G401.6 (cell line): ENCODE results near the gene NFIA.

Experiments used
- FAIRE-seq: peaks from 2 replicates; lab custom pipeline; 2012; peaks lifted over from hg19 to GRCh38; lab: Jason Lieb, UNC

Gene NFIA

DNA sequence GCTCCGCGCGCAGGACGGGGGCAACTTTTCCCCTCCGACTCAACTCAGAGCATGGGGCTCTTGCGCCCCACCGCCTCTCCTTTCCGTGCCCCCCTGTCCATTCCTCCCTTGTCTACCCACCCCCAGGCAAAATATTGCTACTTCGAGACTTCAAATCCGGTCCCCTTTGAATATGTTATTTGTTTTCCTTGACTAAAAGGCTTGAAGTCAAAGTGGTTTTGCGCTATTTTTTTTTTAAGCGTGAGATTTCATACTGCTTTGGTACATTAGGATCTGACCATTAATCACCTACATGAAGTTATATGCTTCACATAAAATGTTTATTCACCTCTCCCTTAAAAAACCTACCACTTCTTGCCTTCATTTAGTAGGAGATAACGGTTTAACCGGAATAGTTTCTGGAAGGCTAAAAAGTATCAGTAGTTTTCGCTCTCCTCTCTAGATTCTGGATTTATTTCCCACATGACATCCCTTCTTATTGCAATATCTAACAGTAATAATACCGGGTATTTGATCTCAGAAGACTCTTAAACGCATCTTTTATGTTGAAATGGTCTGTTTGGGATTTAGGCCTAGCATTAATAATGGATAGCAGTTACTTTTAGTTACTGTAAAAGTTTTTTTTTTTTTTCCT lies 1.6 kb downstream of the NFIA start:
- FAIRE-seq: no peak

DNA sequence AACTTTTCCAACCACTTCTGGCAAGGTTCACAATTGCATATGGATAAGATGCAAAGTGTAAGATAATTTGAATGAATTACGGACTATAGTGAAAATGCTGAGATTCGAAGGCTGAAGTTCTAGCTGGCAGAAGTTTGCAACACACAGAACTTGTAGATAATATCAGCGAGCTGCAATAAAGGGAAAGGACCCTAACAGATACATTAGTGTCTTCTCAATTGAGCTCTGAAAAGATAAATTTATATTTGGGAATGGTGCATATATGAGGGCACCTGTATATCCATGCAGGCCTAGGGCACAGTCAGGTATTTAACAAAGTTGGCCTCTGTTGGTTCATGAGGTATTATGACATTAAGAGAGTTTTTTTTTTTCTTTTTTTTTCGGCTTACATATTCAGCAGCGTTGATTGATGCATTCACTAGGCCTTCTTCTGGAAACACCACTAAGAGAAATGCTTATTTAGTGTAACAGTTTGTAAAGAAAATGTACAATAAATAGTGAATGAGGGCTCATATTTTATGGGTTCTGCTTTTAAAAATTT lies 2.2 kb downstream of the NFIA start:
- no peak for FAIRE-seq

DNA sequence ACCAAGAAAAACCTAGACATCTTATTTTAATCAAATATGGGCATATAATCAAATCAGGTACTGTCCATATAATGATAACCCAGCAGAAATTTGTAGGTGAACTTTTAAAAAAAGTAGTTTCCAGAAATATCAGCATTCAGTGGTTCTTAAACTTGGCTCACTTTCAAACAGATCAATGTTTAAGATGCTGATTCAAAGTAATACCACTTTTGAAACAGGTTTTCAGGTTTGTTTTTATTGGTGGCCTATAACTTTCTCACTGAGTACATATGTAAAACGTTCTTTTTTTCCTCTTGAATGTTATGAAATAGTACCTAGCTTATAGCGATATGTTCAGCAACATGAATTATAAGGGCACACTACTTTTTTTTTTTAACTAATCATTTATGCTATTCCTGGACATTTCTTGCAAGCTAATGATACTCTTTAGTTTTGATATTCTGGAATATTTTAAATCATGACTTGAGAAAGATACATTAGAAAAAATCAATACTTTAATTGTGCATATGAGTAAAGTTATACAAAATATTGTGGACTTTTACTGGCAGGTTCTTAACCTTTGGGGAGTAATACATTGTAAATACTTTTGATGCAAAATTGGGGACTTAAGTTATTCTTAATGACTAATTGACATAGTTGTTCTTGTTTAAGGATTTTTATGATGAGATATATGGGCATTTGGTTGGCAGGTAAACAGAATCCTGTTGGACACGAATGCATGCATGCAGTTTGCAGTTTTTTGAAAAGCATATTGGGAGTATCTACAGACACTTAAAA lies 3.0 kb downstream of the NFIA start:
- FAIRE-seq: peak; percentile 56

DNA sequence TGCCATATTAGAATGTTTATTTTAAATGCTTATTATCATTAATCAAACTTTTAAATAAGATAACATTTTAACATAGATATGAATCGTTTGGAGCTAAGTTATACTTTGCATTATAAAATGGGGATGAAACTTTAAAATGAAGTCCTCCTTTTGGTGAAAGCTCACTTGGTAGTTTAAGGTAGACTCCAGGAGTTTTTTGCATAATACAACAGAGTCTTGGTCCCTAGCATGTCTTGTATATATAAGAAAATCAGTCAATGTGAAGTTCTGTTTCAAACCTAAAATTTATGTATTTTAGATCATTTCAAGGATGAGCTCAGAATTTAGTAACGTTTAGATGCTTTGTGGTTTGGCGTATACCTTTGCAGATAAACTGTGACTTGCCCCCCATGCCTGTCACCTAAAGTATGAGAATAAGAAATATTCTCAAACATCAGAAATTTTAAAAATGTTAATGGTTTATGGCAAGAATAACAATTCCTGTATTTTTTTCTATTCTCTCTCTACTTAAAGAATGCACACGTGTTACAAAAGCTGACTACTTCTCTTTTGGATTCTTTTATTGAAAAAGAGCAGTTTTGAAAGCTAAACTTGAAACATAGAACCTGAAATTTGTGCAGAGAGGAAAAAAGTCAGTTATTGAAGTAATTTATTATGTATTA lies 3.8 kb downstream of the NFIA start:
- peak; percentile 25 for FAIRE-seq

DNA sequence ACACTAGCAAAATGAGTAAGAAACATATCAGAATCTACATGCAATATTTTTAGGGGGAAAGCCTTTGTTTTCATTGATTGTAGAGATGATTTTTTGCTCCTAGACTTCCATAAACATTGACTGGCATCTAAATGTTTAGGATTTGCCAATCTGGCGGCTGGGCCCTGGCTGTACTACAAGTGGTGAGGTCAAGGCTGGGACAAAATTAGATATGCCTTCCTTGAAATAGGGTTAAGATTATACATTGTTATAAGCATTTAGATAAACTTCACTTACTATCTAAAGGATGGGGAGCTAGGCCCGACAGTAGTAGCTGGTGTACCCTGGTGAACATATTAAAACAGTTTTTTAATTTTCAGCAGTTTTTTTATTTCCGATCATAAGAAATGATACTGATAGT lies 5.2 kb downstream of the NFIA start:
- FAIRE-seq: no peak

DNA sequence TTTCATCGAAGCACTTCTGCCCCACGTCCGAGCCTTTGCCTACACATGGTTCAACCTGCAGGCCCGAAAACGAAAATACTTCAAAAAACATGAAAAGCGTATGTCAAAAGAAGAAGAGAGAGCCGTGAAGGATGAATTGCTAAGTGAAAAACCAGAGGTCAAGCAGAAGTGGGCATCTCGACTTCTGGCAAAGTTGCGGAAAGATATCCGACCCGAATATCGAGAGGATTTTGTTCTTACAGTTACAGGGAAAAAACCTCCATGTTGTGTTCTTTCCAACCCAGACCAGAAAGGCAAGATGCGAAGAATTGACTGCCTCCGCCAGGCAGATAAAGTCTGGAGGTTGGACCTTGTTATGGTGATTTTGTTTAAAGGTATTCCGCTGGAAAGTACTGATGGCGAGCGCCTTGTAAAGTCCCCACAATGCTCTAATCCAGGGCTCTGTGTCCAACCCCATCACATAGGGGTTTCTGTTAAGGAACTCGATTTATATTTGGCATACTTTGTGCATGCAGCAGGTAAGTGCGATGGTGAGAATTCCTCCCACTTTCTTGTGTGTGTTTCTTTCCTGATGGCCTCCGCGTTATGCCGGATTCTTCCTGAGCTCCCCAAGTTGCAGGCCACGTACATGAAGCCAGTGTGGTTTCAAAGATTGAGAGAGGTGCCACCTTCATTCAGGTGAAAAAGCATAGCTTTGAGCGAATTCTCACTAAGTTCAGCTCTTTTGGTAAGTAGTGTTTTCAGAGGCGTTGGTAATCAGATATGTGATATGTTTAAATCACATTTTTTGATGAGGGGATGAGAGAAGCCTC lies 6.0 kb downstream of the NFIA start:
- no peak for FAIRE-seq

DNA sequence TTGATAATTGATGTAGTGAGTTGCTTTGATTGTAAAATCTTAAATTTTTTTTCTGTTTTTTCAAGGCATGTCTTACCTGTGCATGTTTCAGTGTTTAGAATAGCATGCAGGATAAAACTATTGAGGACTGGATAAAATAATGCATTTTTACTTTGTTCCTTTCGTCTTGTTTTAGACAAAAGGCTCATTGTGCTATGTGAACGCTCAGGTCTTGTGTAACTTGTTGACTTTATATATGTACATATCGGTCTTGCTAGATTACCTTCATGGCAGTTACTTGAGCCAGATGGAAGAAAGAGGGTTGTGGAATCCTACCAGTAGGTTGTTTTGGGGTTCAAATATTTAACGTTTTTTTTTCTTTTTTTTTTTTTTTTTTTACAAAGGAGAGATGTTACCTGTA lies 7.0 kb downstream of the NFIA start:
- peak; percentile 33 for FAIRE-seq

- FAIRE-seq: no peak
Measured at GRCh38 chr1:61089741-61090140, 7.4 kb downstream of the NFIA start.

DNA sequence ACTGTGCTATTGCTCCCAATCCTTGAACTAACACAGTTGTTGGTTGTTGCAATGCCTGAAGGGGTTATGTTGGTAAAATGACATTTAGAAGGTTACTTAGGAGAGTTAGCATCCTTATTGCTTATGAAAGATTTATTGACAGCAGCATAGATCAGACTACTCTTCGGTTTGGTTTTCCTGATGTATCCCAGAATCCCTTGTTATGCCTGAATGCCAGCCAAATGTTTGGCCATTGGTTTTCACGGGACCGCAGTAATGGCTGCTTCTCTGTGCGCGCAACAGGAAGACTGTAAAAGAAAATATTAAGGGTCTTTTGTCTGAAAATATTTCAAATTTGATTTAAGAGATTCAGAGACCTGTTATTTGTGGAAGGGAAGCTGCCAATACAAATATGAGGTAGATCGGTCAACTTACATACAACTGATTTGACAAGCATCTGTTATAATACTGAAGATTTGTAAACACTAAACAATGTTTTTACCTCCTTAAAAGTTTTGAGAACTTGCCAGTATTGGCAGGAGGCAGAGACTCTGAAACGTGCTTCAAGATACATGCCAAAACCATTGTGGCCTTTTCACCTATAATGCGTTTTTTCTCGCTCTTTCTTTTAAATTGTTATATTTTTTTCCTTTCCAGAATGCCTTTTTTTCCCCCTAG lies 8.3 kb downstream of the NFIA start:
- no peak for FAIRE-seq

GRCh38 chr1:61091455-61091854 lies 9.1 kb downstream of the NFIA start:
- no peak for FAIRE-seq

DNA sequence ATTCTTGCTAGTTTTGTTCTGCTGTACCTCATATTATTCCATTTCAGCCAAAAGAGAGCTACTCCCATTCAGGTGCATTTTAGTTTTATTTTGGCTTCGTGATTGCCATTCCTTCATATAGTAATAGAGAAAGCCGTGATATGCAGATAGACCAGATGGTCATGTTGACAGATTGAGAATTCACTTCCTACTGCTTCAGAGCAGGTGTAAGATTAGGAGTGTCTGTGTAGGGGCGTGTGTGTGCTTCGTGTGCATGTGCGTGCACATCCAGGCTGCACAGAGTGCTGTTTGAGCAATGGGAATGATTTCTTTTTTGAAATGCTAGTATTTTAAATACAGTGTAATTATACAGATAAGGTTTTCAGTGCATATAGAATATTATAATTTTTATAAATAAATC lies 10.3 kb downstream of the NFIA start:
- FAIRE-seq: no peak

GRCh38 chr1:61093525-61094137 lies 11.3 kb downstream of the NFIA start:
- FAIRE-seq: no peak

DNA sequence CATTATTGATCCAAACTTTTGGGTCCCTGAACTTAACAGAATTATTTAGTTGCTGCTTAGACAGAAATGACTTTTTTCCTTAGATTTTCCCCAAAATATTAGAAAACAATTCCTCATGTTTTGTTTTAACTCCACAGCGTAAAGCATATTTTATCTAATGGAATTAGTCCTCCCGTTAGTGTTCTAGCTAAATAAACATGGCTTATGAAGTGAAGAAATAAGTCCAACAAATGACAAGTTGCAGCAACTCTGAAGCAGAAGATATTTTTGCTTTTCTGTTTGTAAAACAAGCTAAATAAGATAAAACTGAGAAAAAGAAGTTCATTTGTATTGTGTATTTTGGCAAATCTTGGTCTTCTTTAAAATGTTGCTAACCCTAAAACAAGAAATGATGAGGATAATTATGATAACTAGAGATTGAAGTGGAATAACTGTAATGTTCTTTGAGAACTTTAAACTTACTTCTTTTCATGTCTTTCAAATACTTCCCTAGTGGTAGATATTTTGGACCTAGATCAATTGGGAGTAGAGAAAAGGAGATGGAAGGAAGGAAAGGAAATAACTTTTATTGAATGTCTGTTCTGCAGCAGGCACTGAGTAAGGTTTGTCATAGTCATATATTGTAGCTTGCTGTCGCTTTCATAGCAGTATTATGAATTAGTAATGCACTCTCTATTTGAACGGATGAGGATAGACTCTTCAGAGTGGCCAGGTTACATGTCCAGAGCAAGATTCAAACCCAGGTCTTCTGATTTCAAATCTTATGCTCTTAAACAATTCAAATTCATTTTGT lies 12.5 kb downstream of the NFIA start:
- peak; percentile 73 for FAIRE-seq

GRCh38 chr1:61095470-61095812 lies 13.1 kb downstream of the NFIA start:
- no peak for FAIRE-seq

DNA sequence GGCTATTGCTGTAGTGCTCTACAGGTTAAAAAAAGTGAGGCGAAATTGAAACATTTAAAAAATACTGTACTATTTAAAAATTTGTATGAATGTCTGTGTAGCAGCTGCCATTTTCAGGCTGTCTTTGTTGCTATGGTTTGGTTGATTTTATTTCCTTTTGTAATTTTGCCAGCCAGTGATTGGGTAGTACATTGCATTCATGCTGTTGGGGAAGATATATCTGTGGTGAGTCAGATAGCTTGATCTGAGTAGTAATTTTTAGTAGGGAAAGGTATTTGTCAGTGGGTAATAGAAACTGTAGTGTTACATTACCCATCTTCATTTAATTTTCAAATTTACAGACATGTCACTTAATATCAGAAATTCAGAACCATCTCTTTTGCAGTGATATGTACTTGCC lies 15.0 kb downstream of the NFIA start:
- no peak for FAIRE-seq

DNA sequence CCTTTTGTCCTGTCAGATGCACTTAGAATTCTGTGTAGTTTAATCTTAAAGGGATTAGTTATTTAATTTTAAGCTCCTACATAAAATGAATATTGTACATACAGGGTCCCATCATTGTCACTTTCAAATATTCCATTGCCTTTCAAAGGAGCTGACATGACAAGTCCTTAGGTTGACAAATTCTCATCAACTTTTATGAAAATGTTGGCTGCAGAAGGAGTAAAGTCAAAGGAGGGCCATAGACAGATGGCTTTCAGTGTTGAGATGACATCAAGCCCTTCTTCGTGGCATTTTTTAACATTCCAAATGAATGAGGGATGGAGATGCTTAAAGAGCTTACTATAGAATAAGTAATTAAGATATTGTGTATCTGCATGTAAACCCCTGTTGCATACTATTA lies 15.4 kb downstream of the NFIA start:
- no peak for FAIRE-seq

GRCh38 chr1:61098333-61098732 lies 16.0 kb downstream of the NFIA start:
- FAIRE-seq: no peak

DNA sequence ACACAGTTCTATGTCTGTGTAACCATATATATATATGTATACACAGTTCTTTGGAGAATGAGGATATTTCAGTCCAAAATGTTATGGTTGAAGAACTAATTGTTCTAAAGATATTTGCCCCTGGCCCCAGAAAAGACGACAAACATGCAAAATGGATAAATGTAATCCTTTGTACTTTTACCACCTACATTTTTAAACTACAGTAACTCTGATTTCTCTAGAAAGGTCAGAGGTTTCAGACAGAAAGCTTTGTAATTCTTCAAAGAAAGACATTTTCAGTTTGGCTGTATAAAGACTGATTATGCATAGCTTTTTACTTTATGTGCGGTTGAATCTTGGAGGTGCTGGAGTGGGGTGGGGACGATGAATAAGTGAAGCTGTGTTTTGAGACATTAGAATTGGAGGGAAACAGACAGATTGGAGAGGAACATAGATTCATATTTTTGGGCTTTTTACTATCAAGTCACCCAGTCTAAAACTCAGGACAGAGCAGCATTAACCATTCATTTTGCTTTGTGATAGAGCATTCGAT lies 16.6 kb downstream of the NFIA start:
- no peak for FAIRE-seq

DNA sequence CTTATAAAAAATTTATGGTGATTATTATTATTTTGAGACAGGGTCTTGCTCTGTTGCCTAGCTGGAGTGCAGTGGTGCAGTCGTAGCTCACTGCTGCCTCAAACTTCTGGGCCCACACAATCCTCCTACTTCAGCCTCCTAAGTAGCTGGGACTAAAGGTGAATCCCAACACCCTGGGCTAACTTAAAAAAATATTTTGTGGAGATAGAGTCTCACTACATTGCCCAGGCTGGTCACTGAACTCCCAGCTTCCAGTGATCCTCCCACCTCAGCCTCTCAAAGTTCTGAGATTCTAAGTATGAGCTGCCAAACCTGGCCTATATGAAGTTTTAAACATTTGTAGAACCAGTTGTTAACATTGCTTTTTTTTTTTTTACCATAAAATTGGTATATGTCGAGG lies 18.2 kb downstream of the NFIA start:
- no peak for FAIRE-seq

DNA sequence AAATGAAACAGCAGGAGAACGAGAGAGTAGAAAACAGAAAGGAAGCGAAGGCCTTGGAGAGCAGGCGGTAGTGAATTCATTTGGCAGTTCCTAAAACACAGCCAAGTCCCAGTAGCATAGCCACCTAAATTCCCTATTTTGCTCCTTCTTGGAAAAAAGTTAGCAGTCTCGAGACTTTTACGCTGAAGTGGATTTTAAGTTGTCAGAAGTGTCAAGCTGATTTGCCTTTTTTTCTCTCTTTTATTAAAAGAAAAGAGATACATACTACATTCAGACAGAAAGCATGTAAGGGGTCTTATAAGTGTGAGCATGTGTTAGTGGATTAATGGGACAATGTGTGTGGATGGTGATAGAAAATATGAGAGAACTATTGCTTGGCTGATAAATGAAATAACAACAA lies 19.2 kb downstream of the NFIA start:
- FAIRE-seq: no peak

DNA sequence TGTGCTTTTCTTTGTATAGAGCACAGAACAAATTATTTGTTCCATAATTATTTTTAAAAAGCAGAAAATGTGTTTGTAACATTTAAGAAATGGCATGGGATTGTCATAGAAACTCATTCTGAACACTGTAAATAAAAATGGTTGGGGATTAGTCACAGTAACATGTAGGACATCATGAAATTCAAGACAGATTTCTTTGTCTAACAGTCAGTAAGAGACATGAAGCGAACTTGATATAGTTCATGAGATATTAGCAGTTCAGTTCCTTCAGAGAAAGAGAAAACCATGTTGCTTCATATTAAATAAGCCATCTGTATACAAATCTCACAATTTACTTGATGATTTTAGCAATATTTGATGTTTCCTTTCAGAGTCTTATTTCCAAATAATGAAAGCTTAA lies 19.7 kb downstream of the NFIA start:
- FAIRE-seq: no peak
